Gastroesophageal sphincter (tissue), 4 donors: ENCODE data around the gene FLYWCH1. TPM values are rescaled to one million over a fixed set of nuclear protein-coding genes. Genes with fewer than 3 reads are reported as not detected.
"Not testable (repeated sequence)": the region's sequence is repeated elsewhere in the genome, so short reads cannot be mapped to it uniquely, and the experiment has no call there.

ENCODE experiments used
- ATAC-seq: fragments of 150-250 bp; one replicate; pipeline ENCODE4 v1.9.1; 2016; ENCODE audit warnings: mild to moderate bottlenecking, moderate library complexity
- H3K27ac ChIP-seq, 4 donors: fragments of 200-600 bp; sonication (generic) in 3 of 4; 1 replicate in 3 of 4; 2 replicates in 1 of 4; pipeline ENCODE4 v1.5.1; 2016 to 2019
- H3K27me3 ChIP-seq: fragments of 200-600 bp; sonication (generic); one replicate; pipeline ENCODE4 v1.5.1; 2019
- H3K36me3 ChIP-seq, 2 donors: fragments of 200-600 bp; sonication (generic); one replicate each; pipeline ENCODE4 v1.5.1; 2019; ENCODE audit warnings: control low read depth in 1 of 2
- H3K4me1 ChIP-seq, 3 donors: fragments of 200-600 bp; sonication (generic); 1 replicate in 2 of 3; 2 replicates in 1 of 3; pipeline ENCODE4 v1.5.1; 2016 to 2019; ENCODE audit warnings: control low read depth in 2 of 3
- H3K4me3 ChIP-seq, 2 donors: fragments of 200-600 bp; sonication (generic); one replicate each; pipeline ENCODE4 v1.5.1; 2019; ENCODE audit warnings: mild to moderate bottlenecking in 1 of 2, moderate library complexity in 1 of 2
- H3K9me3 ChIP-seq, 3 donors: fragments of 200-600 bp; sonication (generic); one replicate each; pipeline ENCODE4 v1.5.1; 2017 to 2019; ENCODE audit warnings: control low read depth in 2 of 3
- CTCF ChIP-seq, 4 experiments: fragments of 200-600 bp in 2 of 4; fragments of 450-650 bp in 2 of 4; sonication (generic) in 1 of 4; IDR thresholded peaks; one replicate each; pipeline ENCODE4 v1.5.1; 2017 to 2019; ENCODE audit warnings: antibody characterized with exemption in 4 of 4, mild to moderate bottlenecking in 2 of 4, moderate library complexity in 2 of 4
- EP300 ChIP-seq: sonication (generic); formaldehyde crosslinking; IDR thresholded peaks from one replicate; pipeline ENCODE4 v1.6.1; 2017; ENCODE audit warnings: antibody characterized with exemption, mild to moderate bottlenecking
- POLR2A ChIP-seq, 2 donors: fragments of 450-650 bp; IDR thresholded peaks; one replicate each; pipeline ENCODE4 v1.6.1; 2017; ENCODE audit warnings: antibody characterized with exemption in 2 of 2, mild to moderate bottlenecking in 2 of 2, moderate library complexity in 1 of 2
- POLR2AphosphoS5 ChIP-seq: sonication (generic); formaldehyde crosslinking; IDR thresholded peaks from one replicate; pipeline ENCODE4 v1.6.1; 2017; ENCODE audit warnings: antibody characterized with exemption
- WGBS, 2 donors: methylation state at CpG; one replicate each; pipeline ENCODE4 v1.1.5; 2018; ENCODE audit warnings: low coverage in 1 of 2; 5-methylcytosine and 5-hydroxymethylcytosine counted together
- total RNA-seq, 4 donors: library from RNA; depleted of rRNA; stranded (reverse); fragments of >200 nt; gene quantifications; one replicate each; pipeline ENCODE4 v1.1.0, GENCODE V29; 2016

FLYWCH1 gene
- total RNA-seq, 4 donors from 2014 or later, result 34.5 to 66.5 (median 51.2) TPM

GRCh38 chr16:2907084-2907753 is 4.5 kb upstream of the FLYWCH1 start:
- H3K36me3 ChIP-seq, H3K27me3 ChIP-seq, H3K4me3 ChIP-seq, ATAC-seq, H3K9me3 ChIP-seq: not testable (repeated sequence)
- Histone ChIP-seq H3K4me1 (peaks cover 0 to 34% (median 9%) of the 10 kb centered on the region in 3 donors), H3K27ac (peak overlapping the region in 3 of 4 donors; percentile 72 to 91 (median 89))
- TF ChIP-seq CTCF (IDR thresholded peaks at IDR 0.05), result peak in 3 of 4 experiments; percentile 68 to 78 (median 77)
- WGBS, 2 donors, result 26 to 38% methylated on average over 4 to 5 of the region's 17 CpGs

GRCh38 chr16:2910441-2910969 is 1.2 kb upstream of the FLYWCH1 start:
- Histone ChIP-seq H3K4me3 (no peak overlapping the region), H3K27ac (no peak overlapping the region), H3K9me3 (no peaks in the 10 kb centered on the region), H3K27me3 (no peaks in the 10 kb centered on the region), H3K4me1 (peaks cover 0 to 43% (median 15%) of the 10 kb centered on the region in 3 donors), H3K36me3 (peaks cover 0 to 19% of the 10 kb centered on the region in 2 donors)
- 50 to 67% methylated on average over 5 of the region's 5 CpGs for WGBS, 2 donors
- no peak for ATAC-seq
- no peak for TF ChIP-seq CTCF (IDR thresholded peaks at IDR 0.05)
- no peak for TF ChIP-seq POLR2A (IDR thresholded peaks at IDR 0.05)
- no peak for TF ChIP-seq EP300
- TF ChIP-seq POLR2AphosphoS5, result no peak

GRCh38 chr16:2912330-2913199 is 834 bp downstream of the FLYWCH1 start:
- H3K36me3 ChIP-seq, result peaks cover 0 to 39% of the 10 kb centered on the region in 2 donors
- peak overlapping the region; percentile 88 to 93 for H3K4me3 ChIP-seq
- ATAC-seq, result peak; percentile 37
- H3K27me3 ChIP-seq, result no peaks in the 10 kb centered on the region
- TF ChIP-seq POLR2AphosphoS5 (peak; percentile 37), EP300 (no peak), POLR2A (IDR thresholded peaks at IDR 0.05) (no peak), CTCF (IDR thresholded peaks at IDR 0.05) (no peak)
- peaks cover 0 to 25% (median 9%) of the 10 kb centered on the region in 3 donors for H3K4me1 ChIP-seq
- no peaks in the 10 kb centered on the region for H3K9me3 ChIP-seq
- WGBS, 2 donors, result 6 to 7% methylated on average over 13 to 15 of the region's 39 CpGs
- H3K27ac ChIP-seq, result peak overlapping the region; percentile 93 to 97 (median 96)

GRCh38 chr16:2913603-2914002 is 1.9 kb downstream of the FLYWCH1 start:
- H3K27me3 ChIP-seq, result no peaks in the 10 kb centered on the region
- no peak for ATAC-seq
- H3K36me3 ChIP-seq, result peaks cover 0 to 47% of the 10 kb centered on the region in 2 donors
- H3K27ac ChIP-seq, result peak overlapping the region in 2 of 4 donors; percentile 96 to 97
- H3K4me1 ChIP-seq, result peaks cover 0 to 24% (median 9%) of the 10 kb centered on the region in 3 donors
- TF ChIP-seq POLR2A (IDR thresholded peaks at IDR 0.05) (no peak), CTCF (IDR thresholded peaks at IDR 0.05) (no peak), EP300 (no peak), POLR2AphosphoS5 (no peak)
- no peaks in the 10 kb centered on the region for H3K9me3 ChIP-seq
- H3K4me3 ChIP-seq, result no peak overlapping the region
- WGBS, 2 donors, result 67 to 87% methylated on average over 4 to 5 of the region's 7 CpGs
